A549 (cell line): ENCODE results near the gene RAB4B. TPM values are rescaled to one million over a fixed set of nuclear protein-coding genes. Genes with fewer than 3 reads are reported as not detected.

Source experiments
- ATAC-seq, 2 experiments: fragments of 200-7000 bp in 1 of 2; fragments of >200 bp in 1 of 2; cut with Nextera tagmentation in 1 of 2; cut with Tn5 transposase in 1 of 2; 3 replicates each; pipeline versions ENCODE4 v1.8.0 to v1.9.1; 2018 to 2020; ENCODE audit warnings: mild to moderate bottlenecking in 1 of 2, moderate library complexity in 1 of 2
- CTCF ChIA-PET: fragments of 300-600 bp; sonication (Branson Sonifier 250); formaldehyde crosslinking; extraction: SDS; loops from one replicate; lab custom pipeline; 2021; ENCODE audit warnings: antibody characterized with exemption, inconsistent platforms; lab: Yijun Ruan, JAX
- POLR2A ChIA-PET: fragments of 350-600 bp; formaldehyde crosslinking; extraction: SDS; loops from one replicate; lab custom pipeline; 2021; ENCODE audit warnings: antibody characterized with exemption, inconsistent platforms; lab: Yijun Ruan, JAX
- DNase-seq, 2 experiments: peaks; one replicate each; pipeline versions ENCODE4 v3.0.0 to v3.0.0-alpha.2; 2011 to 2016; ENCODE audit warnings: low read depth in 1 of 2, low spot score in 1 of 2
- FAIRE-seq: peaks from 2 replicates; lab custom pipeline; 2011; peaks lifted over from hg19 to GRCh38; lab: Jason Lieb, UNC
- H3K27ac ChIP-seq, 2 experiments: fragments of >200 bp; sonication (Bioruptor Twin); formaldehyde crosslinking; 3 replicates each; pipeline ENCODE4 v1.5.1; 2016 to 2017
- H3K4me1 ChIP-seq: fragments of >200 bp; sonication (Bioruptor Twin); formaldehyde crosslinking; 3 replicates; pipeline ENCODE4 v1.6.1; 2016
- H3K4me2 ChIP-seq: fragments of >200 bp; sonication (Bioruptor Twin); formaldehyde crosslinking; 3 replicates; pipeline ENCODE4 v1.6.1; 2016
- H3K4me3 ChIP-seq: fragments of >200 bp; sonication (Bioruptor Twin); formaldehyde crosslinking; 3 replicates; pipeline ENCODE4 v1.5.1; 2016
- H3K9me3 ChIP-seq: fragments of >200 bp; sonication (Bioruptor Twin); formaldehyde crosslinking; 3 replicates; pipeline ENCODE4 v1.6.1; 2016
- ATOH8 ChIP-seq: fragments of 250-450 bp; sonication (Bioruptor Pico); IDR thresholded peaks from 2 replicates; pipeline ENCODE4 v1.5.0; 2020; ENCODE audit warnings: low read depth, mild to moderate bottlenecking, moderate library complexity
- BCL3 ChIP-seq: fragments of >200 bp; sonication (Bioruptor Twin); formaldehyde crosslinking; IDR thresholded peaks from 3 replicates; pipeline ENCODE4 v1.6.1; 2016
- BHLHE40 ChIP-seq: IDR thresholded peaks from 2 replicates; pipeline ENCODE4 v1.6.1; 2012; ENCODE audit warnings: low read depth, low read length, inconsistent platforms
- CHD2 ChIP-seq: fragments of 150-350 bp; IDR thresholded peaks from 2 replicates; pipeline ENCODE4 v1.6.1; 2014; ENCODE audit warnings: low read length; ENCODE audit not compliant: partially characterized antibody
- E2F6 ChIP-seq: IDR thresholded peaks from 2 replicates; pipeline ENCODE4 v1.6.1; 2012; ENCODE audit warnings: low read depth, borderline replicate concordance
- EHF ChIP-seq: fragments of 250-450 bp; sonication (Bioruptor Pico); IDR thresholded peaks from 2 replicates; pipeline ENCODE4 v1.5.0; 2020; ENCODE audit warnings: mild to moderate bottlenecking
- EHMT2 ChIP-seq: fragments of 200-600 bp; sonication (generic); IDR thresholded peaks from 2 replicates; pipeline ENCODE4 v1.6.1; 2016; ENCODE audit warnings: antibody characterized with exemption, low read depth, mild to moderate bottlenecking, moderate library complexity
- FOXS1 ChIP-seq: fragments of 250-450 bp; sonication (Bioruptor Pico); IDR thresholded peaks from 2 replicates; pipeline ENCODE4 v1.5.0; 2020; ENCODE audit warnings: mild to moderate bottlenecking, moderate library complexity
- HDAC2 ChIP-seq: fragments of 200-600 bp; sonication (generic); IDR thresholded peaks from 2 replicates; pipeline ENCODE4 v1.6.1; 2016
- HOXB5 ChIP-seq: fragments of 250-450 bp; sonication (Bioruptor Pico); IDR thresholded peaks from 2 replicates; pipeline ENCODE4 v1.5.0; 2020; ENCODE audit warnings: mild to moderate bottlenecking, moderate library complexity
- JUN ChIP-seq, 2 experiments: fragments of >200 bp; sonication (Bioruptor Twin); formaldehyde crosslinking; IDR thresholded peaks; 2 replicates in 1 of 2; 3 replicates in 1 of 2; pipeline ENCODE4 v1.6.1; 2016 to 2017
- KDM5A ChIP-seq: fragments of 200-600 bp; sonication (generic); IDR thresholded peaks from 2 replicates; pipeline ENCODE4 v1.6.1; 2016; ENCODE audit warnings: antibody characterized with exemption, mild to moderate bottlenecking
- MAX ChIP-seq: IDR thresholded peaks from 2 replicates; pipeline ENCODE4 v1.6.1; 2012
- MAZ ChIP-seq: fragments of 150-350 bp; IDR thresholded peaks from 2 replicates; pipeline ENCODE4 v1.6.1; 2014; ENCODE audit warnings: antibody characterized with exemption, low read depth, low read length, borderline replicate concordance
- MYC ChIP-seq: IDR thresholded peaks from 2 replicates; pipeline ENCODE4 v1.6.1; 2012; ENCODE audit warnings: mild to moderate bottlenecking, inconsistent platforms, low read length, improper control_type of control experiment, borderline replicate concordance
- NFE2L2 ChIP-seq: fragments of 150-350 bp; conservative IDR thresholded peaks from 2 replicates; pipeline ENCODE4 v1.6.1; 2014; ENCODE audit warnings: low read length
- PHF8 ChIP-seq: fragments of 200-600 bp; sonication (generic); IDR thresholded peaks from 2 replicates; pipeline ENCODE4 v1.6.1; 2016; ENCODE audit warnings: low read depth, mild to moderate bottlenecking, antibody characterized with exemption, moderate library complexity, borderline replicate concordance
- POLR2A ChIP-seq: IDR thresholded peaks from 2 replicates; pipeline ENCODE4 v1.6.1; 2012; ENCODE audit warnings: mild to moderate bottlenecking, low read length
- POLR2AphosphoS2 ChIP-seq: conservative IDR thresholded peaks from 2 replicates; pipeline ENCODE4 v1.6.1; 2012; ENCODE audit warnings: low read length, improper control_type of control experiment, inconsistent platforms
- RARB ChIP-seq: fragments of 250-450 bp; sonication (Bioruptor Pico); IDR thresholded peaks from 2 replicates; pipeline ENCODE4 v1.8.0; 2021; ENCODE audit warnings: mild to moderate bottlenecking, moderate library complexity
- REST ChIP-seq: fragments of 200-600 bp; sonication (generic); IDR thresholded peaks from 2 replicates; pipeline ENCODE4 v1.6.1; 2016; ENCODE audit warnings: antibody characterized with exemption, mild to moderate bottlenecking, moderate library complexity
- RFX5 ChIP-seq: fragments of 450-650 bp; IDR thresholded peaks from 2 replicates; pipeline ENCODE4 v1.7.1; 2014; ENCODE audit warnings: antibody characterized with exemption, mild to moderate bottlenecking, moderate library complexity
- SREBF2 ChIP-seq: fragments of 450-650 bp; IDR thresholded peaks from 2 replicates; pipeline ENCODE4 v1.6.1; 2014; ENCODE audit warnings: mild to moderate bottlenecking, moderate library complexity
- TFCP2L1 ChIP-seq: fragments of 250-450 bp; sonication (Bioruptor Pico); IDR thresholded peaks from 2 replicates; pipeline ENCODE4 v1.5.0; 2021; ENCODE audit warnings: mild to moderate bottlenecking
- TP53 ChIP-seq: fragments of 250-450 bp; sonication (Bioruptor Pico); IDR thresholded peaks from 2 replicates; pipeline ENCODE4 v1.5.0; 2021; ENCODE audit warnings: mild to moderate bottlenecking, moderate library complexity
- WGBS: methylation state at CpG from one replicate; pipeline ENCODE4 v1.1.6; 2017; ENCODE audit errors: missing lambda C conversion rate; 5-methylcytosine and 5-hydroxymethylcytosine counted together
- polyA plus RNA-seq, 4 experiments: library from polyadenylated mRNA; depleted of rRNA in 3 of 4; stranded (reverse); fragments of >200 nt; fragmentation: RNase III in 1 of 4; extraction: RNeasy Plus Mini Kit Qiagen cat#74134 plus additional on column Dnase treatment in 1 of 4; gene quantifications; 2 replicates in 3 of 4; 3 replicates in 1 of 4; pipeline ENCODE4 v1.2.3, GENCODE V29; 2011 to 2017

The RAB4B gene
- polyA plus RNA-seq, 2 of the 4 experiments (the other 2 are of a cell fraction): 20.7 to 22.9 TPM

GRCh38 chr19:40750874-40751537, 27.0 kb upstream of the RAB4B start, which contains the start of gene SNRPA:
SNRPA (plus strand) TSS chr19:40751203; CDS start chr19:40751409, 206 bp downstream.
- 2% methylated on average over 46 of the region's 46 CpGs for WGBS
- H3K9me3 ChIP-seq: no peaks in the 10 kb centered on the region
- ATAC-seq (peak; percentile 89 to 90), DNase-seq (peak; percentile 100), FAIRE-seq (peak; percentile 90)
- TF ChIP-seq RFX5 (no peak), JUN (IDR thresholded peaks at IDR 0.05) (peak; percentile 44 to 65), SREBF2 (no peak), POLR2A (peak; percentile 85), TFCP2L1 (CRISPR knock-in tag) (peak; percentile 92), MAZ (no peak), RARB (CRISPR knock-in tag) (0 out of 2 replicates have a peak, but pooled peaks have one; percentile 43), MYC (peak; percentile 97), KDM5A (no peak), EHF (CRISPR knock-in tag) (peak; percentile 78; the same call in 1 of the 2 replicates), NFE2L2 (0 out of 2 replicates have a peak, but pooled peaks have one; percentile 1), HDAC2 (no peak), EHMT2 (no peak), TP53 (CRISPR knock-in tag) (peak; percentile 46), FOXS1 (CRISPR knock-in tag) (0 out of 2 replicates have a peak, but pooled peaks have one; percentile 1), CHD2 (peak; percentile 88), E2F6 (peak; percentile 93), REST (peak; percentile 55), MAX (peak; percentile 98), BCL3 (peak; percentile 89; the same call in 2 of the 3 replicates), HOXB5 (CRISPR knock-in tag) (0 out of 2 replicates have a peak, but pooled peaks have one; percentile 21), POLR2AphosphoS2 (no peak), BHLHE40 (peak; percentile 27), PHF8 (peak; percentile 66; the same call in 1 of the 2 replicates), ATOH8 (CRISPR knock-in tag) (no peak)
- H3K4me1 ChIP-seq: peaks cover 51% of the 10 kb centered on the region
- CTCF ChIA-PET: interaction anchor here (0.5 to 15.8 kb wide), 9 partner anchors 11 to 558 kb away, joined by 3 to 199 read pairs (median 5); partner anchors contain the start of genes EGLN2 and RAB4B
- peak within 1 kb of the TSS; percentile 66 for H3K4me3 ChIP-seq
- peak within 1 kb of the TSS; percentile 92 for H3K4me2 ChIP-seq
- POLR2A ChIA-PET: interaction anchor here (0.6 to 2.7 kb wide), 39 partner anchors 8 to 1109 kb away, joined by 3 to 94 read pairs (median 4); partner anchors contain the start of genes B9D2, BLVRB, COQ8B and EGLN2
- H3K27ac ChIP-seq: peak within 1 kb of the TSS; percentile 91
